GM12878 (cell line): ENCODE data around the gene TXNDC17. TPM values are rescaled to one million over a fixed set of nuclear protein-coding genes. Genes with fewer than 3 reads are reported as not detected.

Source experiments
- ATAC-seq: fragments of 200-7000 bp; cut with Tn5 transposase; 3 replicates; pipeline ENCODE4 v1.9.1; 2020; ENCODE audit warnings: mild to moderate bottlenecking, moderate library complexity
- BruUV-seq: library from RNA; stranded (reverse); fragments of 400-500 nt; replicated peaks from 2 replicates; lab custom pipeline; 2021; lab: Mats Ljungman, UMichigan
- CTCF ChIA-PET: fragments of 300-600 bp; sonication (Branson Sonifier 250); formaldehyde crosslinking; extraction: SDS; loops from one replicate; lab custom pipeline; 2021; ENCODE audit warnings: inconsistent platforms; lab: Yijun Ruan, JAX
- POLR2A ChIA-PET: fragments of 350-600 bp; formaldehyde crosslinking; extraction: SDS; loops from one replicate; lab custom pipeline; 2021; ENCODE audit warnings: inconsistent platforms; lab: Charles Lee
- RAD21 ChIA-PET: fragments of 300-600 bp; sonication (Branson Sonifier 250); formaldehyde crosslinking; loops from one replicate; lab custom pipeline; 2023; ENCODE audit warnings: antibody characterized with exemption; ENCODE audit not compliant: unreplicated experiment; lab: Charles Lee
- SMC1A ChIA-PET: fragments of 300-600 bp; sonication (Branson Sonifier 250); formaldehyde crosslinking; loops from one replicate; lab custom pipeline; 2023; ENCODE audit not compliant: unreplicated experiment, uncharacterized antibody; lab: Charles Lee
- DNase-seq: peaks from one replicate; pipeline ENCODE4 v3.0.0-alpha.2; 2011; ENCODE audit warnings: low read depth, low spot score
- FAIRE-seq: peaks from 3 replicates; lab custom pipeline; 2011; peaks lifted over from hg19 to GRCh38; lab: Jason Lieb, UNC
- H2AFZ ChIP-seq: 2 replicates; pipeline ENCODE4 v1.6.0; 2011; ENCODE audit warnings: low read depth, low read length, control low read depth; ENCODE audit not compliant: control insufficient read depth
- H3K27ac ChIP-seq: 2 replicates; pipeline ENCODE4 v1.5.1; 2011; ENCODE audit warnings: control low read depth; ENCODE audit not compliant: control insufficient read depth, insufficient read depth
- H3K27me3 ChIP-seq, 2 experiments: replicated peaks in 1 of 2; 2 replicates each; pipeline versions ENCODE4 v1.6.0 to v1.6.1; 2011; ENCODE audit warnings: low read length in 1 of 2; ENCODE audit not compliant: control insufficient read depth in 2 of 2, insufficient read depth in 2 of 2
- H3K36me3 ChIP-seq, 2 experiments: 2 replicates each; pipeline ENCODE4 v1.5.1; 2011; ENCODE audit warnings: low read length in 1 of 2; ENCODE audit not compliant: control insufficient read depth in 2 of 2, insufficient read depth in 2 of 2
- H3K4me1 ChIP-seq: 2 replicates; pipeline ENCODE4 v1.6.1; 2011; ENCODE audit warnings: mild to moderate bottlenecking, low read length, moderate library complexity, mixed read lengths; ENCODE audit not compliant: control insufficient read depth, insufficient read depth
- H3K4me2 ChIP-seq: 2 replicates; pipeline ENCODE4 v1.6.0; 2011; ENCODE audit warnings: control low read depth; ENCODE audit not compliant: control insufficient read depth, insufficient read depth
- H3K4me3 ChIP-seq: fragments of 200-600 bp; sonication (generic); 2 replicates; pipeline ENCODE4 v1.5.1; 2016
- H3K79me2 ChIP-seq: 2 replicates; pipeline ENCODE4 v1.6.0; 2011; ENCODE audit warnings: low read length; ENCODE audit not compliant: control insufficient read depth, insufficient read depth
- H3K9ac ChIP-seq: 2 replicates; pipeline ENCODE4 v1.8.0; 2011; ENCODE audit warnings: low read length, control low read depth, mixed read lengths; ENCODE audit not compliant: control insufficient read depth, insufficient read depth
- H3K9me3 ChIP-seq: replicated peaks from 3 replicates; pipeline ENCODE4 v1.5.1; 2011; ENCODE audit warnings: mild to moderate bottlenecking, low read length; ENCODE audit not compliant: control insufficient read depth, insufficient read depth
- H4K20me1 ChIP-seq: 2 replicates; pipeline ENCODE4 v1.6.0; 2011; ENCODE audit not compliant: control insufficient read depth, insufficient read depth
- EGR1 ChIP-seq, 2 experiments: IDR thresholded peaks; 1 replicate in 1 of 2; 2 replicates in 1 of 2; pipeline ENCODE4 v1.6.1; 2011 to 2012; ENCODE audit warnings: low read depth in 2 of 2, low read length in 2 of 2, borderline replicate concordance in 1 of 2, mild to moderate bottlenecking in 1 of 2, moderate library complexity in 1 of 2
- HDGF ChIP-seq: fragments of 450-650 bp; IDR thresholded peaks from 2 replicates; pipeline ENCODE4 v1.6.1; 2016; ENCODE audit warnings: antibody characterized with exemption
- IKZF1 ChIP-seq: fragments of 450-650 bp; conservative IDR thresholded peaks from 2 replicates; pipeline ENCODE4 v1.6.1; 2017; ENCODE audit warnings: antibody characterized with exemption, mild to moderate bottlenecking
- JUND ChIP-seq: IDR thresholded peaks from 2 replicates; pipeline ENCODE4 v1.6.1; 2012; ENCODE audit warnings: low read depth, mild to moderate bottlenecking, low read length, improper control_type of control experiment, moderate library complexity
- MEF2B ChIP-seq: fragments of 450-650 bp; IDR thresholded peaks from 2 replicates; pipeline ENCODE4 v1.6.1; 2018; ENCODE audit warnings: mild to moderate bottlenecking, moderate library complexity; ENCODE audit not compliant: partially characterized antibody, poor library complexity, severe bottlenecking
- POLR2A ChIP-seq: IDR thresholded peaks from 2 replicates; pipeline ENCODE4 v1.6.1; 2011; ENCODE audit warnings: low read depth, mild to moderate bottlenecking, low read length
- POLR2AphosphoS5 ChIP-seq: IDR thresholded peaks from 2 replicates; pipeline ENCODE4 v1.6.1; 2011; ENCODE audit warnings: mild to moderate bottlenecking, low read length, inconsistent platforms
- RFX5 ChIP-seq: IDR thresholded peaks from 2 replicates; pipeline ENCODE4 v1.6.1; 2011; ENCODE audit warnings: low read depth, low read length, improper control_type of control experiment
- TBL1XR1 ChIP-seq: IDR thresholded peaks from 2 replicates; pipeline ENCODE4 v1.6.1; 2012; ENCODE audit warnings: low read depth, low read length, improper control_type of control experiment
- ZNF622 ChIP-seq: fragments of 450-650 bp; IDR thresholded peaks from 2 replicates; pipeline ENCODE4 v1.6.1; 2017; ENCODE audit warnings: mild to moderate bottlenecking, inconsistent platforms
- in situ Hi-C: fragments of 300-500 bp; cut with MboI; formaldehyde crosslinking; loops from 9 replicates; pipeline ENCODE4 v1.14.3; 2018; ENCODE audit warnings: mixed read lengths
- intact Hi-C: fragments of 100-400 bp; cut with micrococcal nuclease; formaldehyde crosslinking; loops from one replicate; pipeline ENCODE4 v1.14.2; 2022; ENCODE audit not compliant: unreplicated experiment
- polyA plus RNA-seq, 11 experiments: library from polyadenylated mRNA; depleted of rRNA in 4 of 11; unstranded in 6 of 11; stranded (reverse) in 5 of 11; fragments of >200 nt; fragmentation: Nextera tagmentation in 4 of 11; fragmentation: Illumina TruSeq in 1 of 11; extraction: Ambion mirVana in 4 of 11; extraction: Trizol in 1 of 11; gene quantifications; 1 replicate in 1 of 11; 2 replicates in 10 of 11; pipeline versions ENCODE4 v1.2.1 to v1.2.3, GENCODE V29; 2011 to 2016; ENCODE audit warnings: inconsistent platforms in 2 of 11, missing spikeins in 2 of 11, low read depth in 1 of 11
- total RNA-seq, 4 experiments: library from RNA; depleted of rRNA in 3 of 4; stranded (reverse); fragments of >200 nt in 3 of 4; fragmentation: Illumina TruSeq in 1 of 4; extraction: Trizol in 1 of 4; gene quantifications; 2 replicates each; pipeline versions ENCODE4 v1.2.1 to v1.2.3, GENCODE V29; 2013 to 2021
- TF ChIP-seq, protein P1 (sequence below): fragments of 450-650 bp; IDR thresholded peaks from 2 replicates; pipeline ENCODE4 v1.6.1; 2018; ENCODE audit warnings: mild to moderate bottlenecking, low read depth, moderate library complexity; ENCODE audit not compliant: partially characterized antibody
- TF ChIP-seq, protein P2 (sequence below): IDR thresholded peaks from 2 replicates; pipeline ENCODE4 v1.6.1; 2012; ENCODE audit warnings: improper control_type of control experiment, low read depth, low read length; ENCODE audit not compliant: insufficient replicate concordance
- TF ChIP-seq, protein P3 (sequence below): fragments of 450-650 bp; conservative IDR thresholded peaks from 2 replicates; pipeline ENCODE4 v1.6.1; 2017; ENCODE audit warnings: mild to moderate bottlenecking, moderate library complexity

The TXNDC17 gene
- total and polyA plus RNA-seq, 10 of the 15 experiments (the other 5 are each of a cell fraction or from before 2014, with no cell fraction given): 124 to 957 (median 216) TPM

DNA sequence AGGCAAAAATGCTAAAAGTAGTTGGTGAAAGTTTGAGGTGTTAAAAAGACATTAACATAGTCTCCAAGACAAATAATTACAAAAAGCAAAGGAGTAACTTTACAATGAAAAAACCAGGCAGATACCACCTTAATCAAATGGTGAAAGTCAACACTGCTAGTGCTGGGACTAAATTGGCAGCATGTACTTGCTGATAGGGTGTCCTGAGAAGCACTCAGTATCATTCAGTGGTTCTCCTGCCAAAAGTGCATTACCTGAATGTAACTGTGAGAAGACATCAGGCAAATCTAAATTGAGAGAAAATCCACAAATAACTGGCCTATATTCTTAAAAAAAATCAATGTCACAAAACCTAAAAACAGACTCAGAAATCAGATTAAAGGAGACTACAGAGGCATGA, 8.3 kb upstream of the TXNDC17 start:
- intact Hi-C loops: no loop called here
- DNase-seq (no peak), FAIRE-seq (no peak), ATAC-seq (no peak)
- Histone ChIP-seq H3K4me2 (no peak overlapping the region), H3K27ac (no peak overlapping the region), H3K27me3 (no peaks in the 10 kb centered on the region), H3K36me3 (peaks cover 2 to 8% of the 10 kb centered on the region in 2 experiments), H3K9ac (no peak overlapping the region), H3K9me3 (no peaks in the 10 kb centered on the region; the same call in 2 of the 3 replicates), H4K20me1 (no peaks in the 10 kb centered on the region), H3K4me1 (no peaks in the 10 kb centered on the region), H2AFZ (no peak overlapping the region), H3K79me2 (no peaks in the 10 kb centered on the region), H3K4me3 (no peak overlapping the region)
- ChIA-PET SMC1A (no interaction called here), POLR2A (no interaction called here), CTCF (no interaction called here), RAD21 (no interaction called here)
- TF ChIP-seq, protein P1, sequence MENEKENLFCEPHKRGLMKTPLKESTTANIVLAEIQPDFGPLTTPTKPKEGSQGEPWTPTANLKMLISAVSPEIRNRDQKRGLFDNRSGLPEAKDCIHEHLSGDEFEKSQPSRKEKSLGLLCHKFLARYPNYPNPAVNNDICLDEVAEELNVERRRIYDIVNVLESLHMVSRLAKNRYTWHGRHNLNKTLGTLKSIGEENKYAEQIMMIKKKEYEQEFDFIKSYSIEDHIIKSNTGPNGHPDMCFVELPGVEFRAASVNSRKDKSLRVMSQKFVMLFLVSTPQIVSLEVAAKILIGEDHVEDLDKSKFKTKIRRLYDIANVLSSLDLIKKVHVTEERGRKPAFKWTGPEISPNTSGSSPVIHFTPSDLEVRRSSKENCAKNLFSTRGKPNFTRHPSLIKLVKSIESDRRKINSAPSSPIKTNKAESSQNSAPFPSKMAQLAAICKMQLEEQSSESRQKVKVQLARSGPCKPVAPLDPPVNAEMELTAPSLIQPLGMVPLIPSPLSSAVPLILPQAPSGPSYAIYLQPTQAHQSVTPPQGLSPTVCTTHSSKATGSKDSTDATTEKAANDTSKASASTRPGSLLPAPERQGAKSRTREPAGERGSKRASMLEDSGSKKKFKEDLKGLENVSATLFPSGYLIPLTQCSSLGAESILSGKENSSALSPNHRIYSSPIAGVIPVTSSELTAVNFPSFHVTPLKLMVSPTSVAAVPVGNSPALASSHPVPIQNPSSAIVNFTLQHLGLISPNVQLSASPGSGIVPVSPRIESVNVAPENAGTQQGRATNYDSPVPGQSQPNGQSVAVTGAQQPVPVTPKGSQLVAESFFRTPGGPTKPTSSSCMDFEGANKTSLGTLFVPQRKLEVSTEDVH: no peak
- TF ChIP-seq POLR2AphosphoS5 (no peak), POLR2A (no peak), MEF2B (no peak), HDGF (no peak), JUND (no peak), RFX5 (no peak), ZNF622 (no peak), EGR1 (IDR thresholded peaks at IDR 0.05; ENCODE audit: borderline replicate concordance in 1 of 2, low read depth in 2 of 2, low read length in 2 of 2) (no peak), TBL1XR1 (no peak), IKZF1 (no peak)
- TF ChIP-seq, protein P2, sequence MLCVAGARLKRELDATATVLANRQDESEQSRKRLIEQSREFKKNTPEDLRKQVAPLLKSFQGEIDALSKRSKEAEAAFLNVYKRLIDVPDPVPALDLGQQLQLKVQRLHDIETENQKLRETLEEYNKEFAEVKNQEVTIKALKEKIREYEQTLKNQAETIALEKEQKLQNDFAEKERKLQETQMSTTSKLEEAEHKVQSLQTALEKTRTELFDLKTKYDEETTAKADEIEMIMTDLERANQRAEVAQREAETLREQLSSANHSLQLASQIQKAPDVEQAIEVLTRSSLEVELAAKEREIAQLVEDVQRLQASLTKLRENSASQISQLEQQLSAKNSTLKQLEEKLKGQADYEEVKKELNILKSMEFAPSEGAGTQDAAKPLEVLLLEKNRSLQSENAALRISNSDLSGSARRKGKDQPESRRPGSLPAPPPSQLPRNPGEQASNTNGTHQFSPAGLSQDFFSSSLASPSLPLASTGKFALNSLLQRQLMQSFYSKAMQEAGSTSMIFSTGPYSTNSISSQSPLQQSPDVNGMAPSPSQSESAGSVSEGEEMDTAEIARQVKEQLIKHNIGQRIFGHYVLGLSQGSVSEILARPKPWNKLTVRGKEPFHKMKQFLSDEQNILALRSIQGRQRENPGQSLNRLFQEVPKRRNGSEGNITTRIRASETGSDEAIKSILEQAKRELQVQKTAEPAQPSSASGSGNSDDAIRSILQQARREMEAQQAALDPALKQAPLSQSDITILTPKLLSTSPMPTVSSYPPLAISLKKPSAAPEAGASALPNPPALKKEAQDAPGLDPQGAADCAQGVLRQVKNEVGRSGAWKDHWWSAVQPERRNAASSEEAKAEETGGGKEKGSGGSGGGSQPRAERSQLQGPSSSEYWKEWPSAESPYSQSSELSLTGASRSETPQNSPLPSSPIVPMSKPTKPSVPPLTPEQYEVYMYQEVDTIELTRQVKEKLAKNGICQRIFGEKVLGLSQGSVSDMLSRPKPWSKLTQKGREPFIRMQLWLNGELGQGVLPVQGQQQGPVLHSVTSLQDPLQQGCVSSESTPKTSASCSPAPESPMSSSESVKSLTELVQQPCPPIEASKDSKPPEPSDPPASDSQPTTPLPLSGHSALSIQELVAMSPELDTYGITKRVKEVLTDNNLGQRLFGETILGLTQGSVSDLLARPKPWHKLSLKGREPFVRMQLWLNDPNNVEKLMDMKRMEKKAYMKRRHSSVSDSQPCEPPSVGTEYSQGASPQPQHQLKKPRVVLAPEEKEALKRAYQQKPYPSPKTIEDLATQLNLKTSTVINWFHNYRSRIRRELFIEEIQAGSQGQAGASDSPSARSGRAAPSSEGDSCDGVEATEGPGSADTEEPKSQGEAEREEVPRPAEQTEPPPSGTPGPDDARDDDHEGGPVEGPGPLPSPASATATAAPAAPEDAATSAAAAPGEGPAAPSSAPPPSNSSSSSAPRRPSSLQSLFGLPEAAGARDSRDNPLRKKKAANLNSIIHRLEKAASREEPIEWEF: no peak
- TF ChIP-seq, protein P3, sequence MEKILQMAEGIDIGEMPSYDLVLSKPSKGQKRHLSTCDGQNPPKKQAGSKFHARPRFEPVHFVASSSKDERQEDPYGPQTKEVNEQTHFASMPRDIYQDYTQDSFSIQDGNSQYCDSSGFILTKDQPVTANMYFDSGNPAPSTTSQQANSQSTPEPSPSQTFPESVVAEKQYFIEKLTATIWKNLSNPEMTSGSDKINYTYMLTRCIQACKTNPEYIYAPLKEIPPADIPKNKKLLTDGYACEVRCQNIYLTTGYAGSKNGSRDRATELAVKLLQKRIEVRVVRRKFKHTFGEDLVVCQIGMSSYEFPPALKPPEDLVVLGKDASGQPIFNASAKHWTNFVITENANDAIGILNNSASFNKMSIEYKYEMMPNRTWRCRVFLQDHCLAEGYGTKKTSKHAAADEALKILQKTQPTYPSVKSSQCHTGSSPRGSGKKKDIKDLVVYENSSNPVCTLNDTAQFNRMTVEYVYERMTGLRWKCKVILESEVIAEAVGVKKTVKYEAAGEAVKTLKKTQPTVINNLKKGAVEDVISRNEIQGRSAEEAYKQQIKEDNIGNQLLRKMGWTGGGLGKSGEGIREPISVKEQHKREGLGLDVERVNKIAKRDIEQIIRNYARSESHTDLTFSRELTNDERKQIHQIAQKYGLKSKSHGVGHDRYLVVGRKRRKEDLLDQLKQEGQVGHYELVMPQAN: no peak
- BruUV-seq: no TSS peak
- in situ Hi-C loops: no loop called here
